ENCODE measurements around the gene MYOD1.

GRCh38 chr11:17683377-17684161, 35.8 kb upstream of the MYOD1 start:
- TF ChIP-seq CTCF (IDR thresholded peaks at IDR 0.05) (no peak), POLR2A (IDR thresholded peaks at IDR 0.05) (no peak)
